ENCODE results near the gene XRN2. TPM values are rescaled to one million over a fixed set of nuclear protein-coding genes. Genes with fewer than 3 reads are reported as not detected.

XRN2 gene
- polyA plus RNA-seq, 1 experiment: 120 TPM

DNA sequence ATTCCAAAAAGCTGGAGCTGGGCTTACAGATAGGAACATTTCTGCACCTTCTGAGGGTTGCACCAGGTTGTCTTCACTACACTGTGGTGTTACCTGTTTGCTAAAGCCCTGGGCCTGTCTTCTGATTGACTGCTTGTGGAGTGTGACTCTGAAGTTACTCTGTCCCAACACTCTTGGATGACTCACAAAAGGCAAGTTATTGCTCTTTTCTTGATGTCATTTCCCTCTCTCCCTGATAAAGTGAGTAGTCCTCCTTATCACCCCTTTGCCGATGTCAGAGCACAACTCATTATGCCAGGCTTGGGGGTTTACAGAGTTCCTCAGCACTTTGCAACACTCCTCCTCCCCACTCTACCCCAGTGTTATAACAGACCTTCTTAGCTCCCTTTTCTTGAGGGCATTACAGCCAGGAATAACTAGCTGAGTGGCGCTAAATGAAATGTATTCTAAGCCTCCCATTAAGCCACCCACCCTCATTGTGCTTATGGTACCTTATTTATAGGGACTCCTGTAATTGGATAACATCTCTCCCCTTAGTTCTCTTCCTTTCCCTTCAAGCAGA, 130.3 kb downstream of the XRN2 start:
- ChIA-PET CTCF (interaction anchor here (1.0 to 2.0 kb wide), 2 partner anchors 197 to 198 kb away, joined by 3 to 4 read pairs; no protein-coding TSS in a partner anchor), POLR2A (no interaction called here)
- peaks cover 4% of the 10 kb centered on the region for H3K27me3 ChIP-seq (ENCODE audit: control insufficient read depth, insufficient read depth, low read length)
- no peak overlapping the region for H3K4me3 ChIP-seq (ENCODE audit: low read depth, low read length)
- no peak for DNase-seq (ENCODE audit: low read depth, low spot score)
- TF ChIP-seq, protein P1, sequence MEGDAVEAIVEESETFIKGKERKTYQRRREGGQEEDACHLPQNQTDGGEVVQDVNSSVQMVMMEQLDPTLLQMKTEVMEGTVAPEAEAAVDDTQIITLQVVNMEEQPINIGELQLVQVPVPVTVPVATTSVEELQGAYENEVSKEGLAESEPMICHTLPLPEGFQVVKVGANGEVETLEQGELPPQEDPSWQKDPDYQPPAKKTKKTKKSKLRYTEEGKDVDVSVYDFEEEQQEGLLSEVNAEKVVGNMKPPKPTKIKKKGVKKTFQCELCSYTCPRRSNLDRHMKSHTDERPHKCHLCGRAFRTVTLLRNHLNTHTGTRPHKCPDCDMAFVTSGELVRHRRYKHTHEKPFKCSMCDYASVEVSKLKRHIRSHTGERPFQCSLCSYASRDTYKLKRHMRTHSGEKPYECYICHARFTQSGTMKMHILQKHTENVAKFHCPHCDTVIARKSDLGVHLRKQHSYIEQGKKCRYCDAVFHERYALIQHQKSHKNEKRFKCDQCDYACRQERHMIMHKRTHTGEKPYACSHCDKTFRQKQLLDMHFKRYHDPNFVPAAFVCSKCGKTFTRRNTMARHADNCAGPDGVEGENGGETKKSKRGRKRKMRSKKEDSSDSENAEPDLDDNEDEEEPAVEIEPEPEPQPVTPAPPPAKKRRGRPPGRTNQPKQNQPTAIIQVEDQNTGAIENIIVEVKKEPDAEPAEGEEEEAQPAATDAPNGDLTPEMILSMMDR (IDR thresholded peaks at IDR 0.05; ENCODE audit: low read depth, low read length): no peak
- no peak overlapping the region for H3K27ac ChIP-seq (ENCODE audit: low read depth, low read length)
- no peaks in the 10 kb centered on the region for H3K9me3 ChIP-seq (ENCODE audit: control insufficient read depth, insufficient read depth, low read length)

DNA sequence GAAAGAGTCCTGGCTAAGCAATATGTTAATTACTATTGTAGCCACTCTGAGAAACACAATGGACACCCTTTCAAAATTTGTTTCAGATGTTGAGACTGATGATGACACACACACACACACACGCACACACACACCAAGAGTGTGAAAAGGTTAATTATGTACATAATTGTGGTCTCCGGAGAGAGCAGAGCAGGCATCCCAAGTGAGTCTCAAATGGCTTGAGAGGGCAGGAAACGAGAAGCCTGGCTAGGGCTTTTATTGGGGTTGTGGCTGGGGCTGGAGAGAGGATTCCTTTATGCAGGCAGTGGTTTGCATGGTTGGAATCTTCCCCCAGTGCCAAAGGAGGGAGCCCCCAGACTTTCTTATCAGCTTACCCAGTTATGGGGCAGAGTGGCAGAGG, 132.4 kb downstream of the XRN2 start:
- TF ChIP-seq, protein P1 (IDR thresholded peaks at IDR 0.05; ENCODE audit: low read depth, low read length): no peak
- no peak overlapping the region for H3K27ac ChIP-seq (ENCODE audit: low read depth, low read length)
- no peak overlapping the region for H3K4me3 ChIP-seq (ENCODE audit: low read depth, low read length)
- peaks cover 4% of the 10 kb centered on the region for H3K27me3 ChIP-seq (ENCODE audit: control insufficient read depth, insufficient read depth, low read length)
- ChIA-PET POLR2A (no interaction called here), CTCF (no interaction called here)
- DNase-seq (ENCODE audit: low read depth, low spot score): no peak
- H3K9me3 ChIP-seq (ENCODE audit: control insufficient read depth, insufficient read depth, low read length): no peaks in the 10 kb centered on the region

DNA sequence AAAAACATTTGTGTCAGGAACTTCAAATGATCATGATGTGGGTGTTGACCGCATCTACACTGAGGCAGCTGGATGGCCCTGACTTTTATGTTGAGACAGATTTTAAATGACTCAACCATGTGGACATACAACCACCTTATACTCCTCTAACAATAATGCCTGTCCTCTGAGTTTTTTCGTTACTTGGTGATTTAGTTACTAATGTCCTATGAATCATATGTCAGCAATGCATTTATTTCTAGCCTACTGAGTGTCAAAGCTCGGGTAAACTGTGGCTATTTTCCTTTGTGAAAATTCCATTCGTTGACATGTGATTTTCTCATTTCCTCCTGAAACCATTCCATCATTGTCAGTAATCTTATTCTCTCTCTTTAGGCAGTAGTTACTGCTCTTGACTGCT, 133.1 kb downstream of the XRN2 start:
- TF ChIP-seq, protein P1 (IDR thresholded peaks at IDR 0.05; ENCODE audit: low read depth, low read length): no peak
- no peak overlapping the region for H3K27ac ChIP-seq (ENCODE audit: low read depth, low read length)
- no peak for DNase-seq (ENCODE audit: low read depth, low spot score)
- H3K4me3 ChIP-seq (ENCODE audit: low read depth, low read length): no peak overlapping the region
- peaks cover 4% of the 10 kb centered on the region for H3K27me3 ChIP-seq (ENCODE audit: control insufficient read depth, insufficient read depth, low read length)
- POLR2A ChIA-PET: no interaction called here
- CTCF ChIA-PET: no interaction called here
- H3K9me3 ChIP-seq (ENCODE audit: control insufficient read depth, insufficient read depth, low read length): no peaks in the 10 kb centered on the region

DNA sequence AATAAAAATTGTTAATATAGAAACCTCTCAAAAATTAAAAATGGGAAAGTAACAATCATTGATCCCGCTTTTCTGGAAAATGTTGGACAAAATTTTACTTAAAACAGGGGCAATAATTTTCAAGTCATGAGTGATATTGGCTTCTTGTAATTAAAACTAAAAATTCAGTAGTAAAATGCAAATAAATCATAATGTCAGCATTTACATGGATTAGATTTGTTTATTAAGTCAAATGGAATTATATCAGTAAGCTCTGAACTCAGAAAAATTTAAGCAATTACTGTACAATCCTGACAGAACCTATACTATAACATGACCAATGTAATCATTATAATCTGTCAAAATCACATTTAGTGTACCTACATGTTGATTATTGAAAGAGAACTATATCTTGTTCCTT, 134.1 kb downstream of the XRN2 start:
- TF ChIP-seq, protein P1 (IDR thresholded peaks at IDR 0.05; ENCODE audit: low read depth, low read length): no peak
- no peak overlapping the region for H3K27ac ChIP-seq (ENCODE audit: low read depth, low read length)
- DNase-seq (ENCODE audit: low read depth, low spot score): no peak

DNA sequence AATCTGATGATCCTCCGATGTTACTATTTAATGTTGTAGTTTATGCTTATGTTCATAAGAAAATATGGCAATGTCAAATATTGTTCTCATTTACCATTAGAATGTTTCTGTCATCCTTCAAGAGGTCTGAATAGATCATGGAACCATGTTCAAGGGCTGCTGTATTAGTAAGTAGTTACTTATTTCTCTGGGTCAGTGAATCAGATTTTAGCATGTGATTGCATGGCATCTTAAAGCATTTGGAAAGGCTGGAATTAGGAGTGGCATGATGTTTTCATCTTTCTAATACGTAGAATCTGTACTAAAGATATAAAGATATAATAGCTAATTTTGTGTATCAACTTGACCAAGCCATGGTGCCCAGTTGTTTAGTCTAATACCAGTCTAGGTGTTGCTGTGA, 134.7 kb downstream of the XRN2 start:
- TF ChIP-seq, protein P1 (IDR thresholded peaks at IDR 0.05; ENCODE audit: low read depth, low read length): no peak
- no peak for DNase-seq (ENCODE audit: low read depth, low spot score)
- CTCF ChIA-PET: interaction anchor here (1.0 kb wide), 1 partner anchor 202 kb away, joined by 4 read pairs; no protein-coding TSS in a partner anchor

More for the DNA sequence above, 134.1 kb downstream of the XRN2 start:
- ChIA-PET POLR2A (no interaction called here), CTCF (no interaction called here)
- no peak overlapping the region for H3K4me3 ChIP-seq (ENCODE audit: low read depth, low read length)
- H3K27me3 ChIP-seq (ENCODE audit: control insufficient read depth, insufficient read depth, low read length): peaks cover 4% of the 10 kb centered on the region
- H3K9me3 ChIP-seq (ENCODE audit: control insufficient read depth, insufficient read depth, low read length): no peaks in the 10 kb centered on the region

More for the DNA sequence above, 134.7 kb downstream of the XRN2 start:
- POLR2A ChIA-PET: no interaction called here
- H3K27me3 ChIP-seq (ENCODE audit: control insufficient read depth, insufficient read depth, low read length): peaks cover 4% of the 10 kb centered on the region
- no peak overlapping the region for H3K4me3 ChIP-seq (ENCODE audit: low read depth, low read length)
- no peak overlapping the region for H3K27ac ChIP-seq (ENCODE audit: low read depth, low read length)
- no peaks in the 10 kb centered on the region for H3K9me3 ChIP-seq (ENCODE audit: control insufficient read depth, insufficient read depth, low read length)

Small RNA genes lying within 50 kb of the gene (small RNA-seq; reads per million reads assigned to genes)
- not detected for gene RN7SKP140 (ENCODE audit: insufficient read length, low read depth)

Other genes with a start within 250 kb of the XRN2 start
- gene LINC00237, start 197.0 kb upstream of the XRN2 start, polyA plus RNA-seq (2011; rRNA removed): not detected in 2 replicates
- gene KIZ, start 177.2 kb upstream of the XRN2 start, polyA plus RNA-seq (2011; rRNA removed): 18.8 and 26.1 TPM in 2 replicates
- gene NKX2-4, start 94.2 kb downstream of the XRN2 start, polyA plus RNA-seq (2011; rRNA removed): not detected in 2 replicates
- not detected in 2 replicates for gene NKX2-2, start 210.7 kb downstream of the XRN2 start, polyA plus RNA-seq (2011; rRNA removed)

Measured in AG04450 (cell line).